DMS79 (cell line): ENCODE data around the gene CBY2.
"Not testable (repeated sequence)": the region's sequence is repeated elsewhere in the genome, so short reads cannot be mapped to it uniquely, and the experiment has no call there.

Source experiments
- DNase-seq: peaks from one replicate; lab custom pipeline; 2025; lab: John Stamatoyannopoulos, UW

CBY2 gene

GRCh38 chr13:45702088-45702487, at the start of gene CBY2:
Gene CBY2 (plus strand): TSS chr13:45702320. CDS start chr13:45702391, 71 bp downstream.
- no peak for DNase-seq

DNA sequence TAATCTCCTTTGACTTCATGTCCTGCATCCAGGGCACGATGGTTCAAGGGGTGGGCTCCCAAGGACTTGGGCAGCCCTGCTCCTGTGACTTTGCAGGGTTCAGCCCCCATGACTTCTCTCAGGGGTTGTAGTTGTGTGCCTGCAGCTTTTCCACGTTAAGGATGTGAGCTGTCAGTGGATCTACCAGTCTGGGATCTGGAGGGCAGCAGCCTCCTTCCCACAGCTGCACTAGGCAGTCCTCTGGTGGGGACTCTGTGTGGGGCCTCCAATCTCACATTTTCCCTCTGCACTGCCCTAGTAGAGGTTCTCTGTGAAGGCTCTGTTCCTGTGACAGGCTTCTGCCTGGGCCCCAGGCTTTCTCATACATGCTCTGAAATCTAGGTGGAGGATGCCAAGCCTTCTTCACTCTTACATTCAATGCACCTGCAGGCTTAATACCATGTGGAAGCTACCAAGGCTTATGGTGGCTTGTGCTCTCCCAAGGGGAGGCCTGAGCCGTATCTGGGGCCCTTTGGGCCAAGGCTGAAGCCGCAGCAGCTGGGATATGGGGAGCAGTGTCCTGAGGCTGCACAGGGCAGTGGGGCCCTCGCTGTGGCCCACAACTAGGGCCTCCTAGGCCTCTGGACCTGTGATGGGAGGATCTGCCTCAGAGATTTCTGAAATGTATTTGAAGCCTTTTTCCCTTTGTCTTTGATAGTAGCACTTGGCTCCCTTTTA, 47.3 kb upstream of the CBY2 start:
- no peak for DNase-seq

- DNase-seq, result no peak
These were observed 43.4 kb upstream of the CBY2 start for GRCh38 chr13:45658586-45659235.

DNA sequence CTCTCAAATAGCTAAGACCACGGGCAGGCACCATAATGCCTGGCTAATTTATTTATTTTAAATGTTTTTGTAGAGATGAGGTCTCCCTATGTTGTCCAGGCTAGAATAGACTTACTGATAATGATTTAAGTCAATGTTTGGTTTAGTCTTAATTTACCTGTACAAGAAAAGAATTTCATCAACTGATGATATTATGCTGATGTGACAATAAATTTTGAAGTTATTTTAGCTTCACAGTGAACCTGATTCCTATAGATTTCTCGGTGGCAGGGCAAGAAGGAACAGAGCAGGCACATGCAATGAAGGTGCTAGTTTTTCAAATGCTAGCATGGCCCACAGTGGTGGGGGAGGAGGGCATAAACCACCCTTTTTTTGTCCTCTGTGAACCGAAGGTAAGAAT, 42.6 kb upstream of the CBY2 start:
- DNase-seq, result no peak

DNA sequence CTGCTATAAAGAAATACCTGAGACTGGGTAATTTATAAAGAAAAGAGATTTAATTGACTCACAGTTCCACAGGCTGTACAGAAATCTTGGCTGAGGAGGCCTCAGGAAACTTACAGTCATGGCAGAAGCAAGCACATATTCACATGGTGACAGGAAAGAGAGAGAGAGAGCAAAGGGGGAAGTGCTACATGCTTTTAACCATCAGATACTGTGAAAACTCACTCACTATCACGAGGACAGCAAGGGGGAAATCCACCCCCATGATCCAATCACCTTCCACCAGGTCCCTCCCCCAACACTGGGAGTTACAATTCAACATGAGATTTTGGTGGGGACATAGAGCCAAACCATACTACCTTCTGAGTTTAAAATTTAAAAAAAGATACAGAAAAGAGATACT, 41.7 kb upstream of the CBY2 start:
- not testable (repeated sequence) for DNase-seq

- DNase-seq, result no peak
These were observed 40.0 kb upstream of the CBY2 start for GRCh38 chr13:45662162-45662561.

DNA sequence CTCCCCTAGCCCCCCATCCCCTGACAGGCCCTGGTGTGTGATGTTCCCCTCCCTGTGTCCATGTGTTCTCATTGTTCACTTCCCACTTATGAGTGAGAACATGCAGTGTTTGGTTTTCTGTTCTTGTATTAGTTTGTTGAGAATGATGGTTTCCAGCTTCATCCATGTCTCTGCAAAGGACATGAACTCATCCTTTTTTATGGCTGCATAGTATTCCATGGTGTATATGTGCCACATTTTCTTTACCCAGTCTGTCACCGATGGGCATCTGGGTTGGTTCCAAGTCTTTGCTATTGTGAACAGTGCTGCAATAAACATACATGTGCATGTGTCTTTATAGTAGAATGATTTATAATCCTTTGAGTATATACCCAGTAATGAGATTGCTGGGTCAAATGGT, 39.2 kb upstream of the CBY2 start:
- not testable (repeated sequence) for DNase-seq

DNA sequence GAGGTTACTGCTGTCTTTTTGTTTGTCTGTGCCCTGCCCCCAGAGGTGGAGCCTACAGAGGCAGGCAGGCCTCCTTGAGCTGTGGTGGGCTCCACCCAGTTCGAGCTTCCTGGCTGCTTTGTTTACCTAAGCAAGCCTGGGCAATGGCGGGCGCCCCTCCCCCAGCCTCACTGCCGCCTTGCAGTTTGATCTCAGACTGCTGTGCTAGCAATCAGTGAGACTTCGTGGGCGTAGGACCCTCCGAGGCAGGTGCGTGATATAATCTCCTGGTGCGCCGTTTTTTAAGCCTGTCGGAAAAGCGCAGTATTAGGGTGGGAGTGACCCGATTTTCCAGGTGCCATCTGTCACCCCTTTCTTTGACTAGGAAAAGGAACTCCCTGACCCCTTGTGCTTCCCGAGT, 32.5 kb upstream of the CBY2 start:
- not testable (repeated sequence) for DNase-seq

DNA sequence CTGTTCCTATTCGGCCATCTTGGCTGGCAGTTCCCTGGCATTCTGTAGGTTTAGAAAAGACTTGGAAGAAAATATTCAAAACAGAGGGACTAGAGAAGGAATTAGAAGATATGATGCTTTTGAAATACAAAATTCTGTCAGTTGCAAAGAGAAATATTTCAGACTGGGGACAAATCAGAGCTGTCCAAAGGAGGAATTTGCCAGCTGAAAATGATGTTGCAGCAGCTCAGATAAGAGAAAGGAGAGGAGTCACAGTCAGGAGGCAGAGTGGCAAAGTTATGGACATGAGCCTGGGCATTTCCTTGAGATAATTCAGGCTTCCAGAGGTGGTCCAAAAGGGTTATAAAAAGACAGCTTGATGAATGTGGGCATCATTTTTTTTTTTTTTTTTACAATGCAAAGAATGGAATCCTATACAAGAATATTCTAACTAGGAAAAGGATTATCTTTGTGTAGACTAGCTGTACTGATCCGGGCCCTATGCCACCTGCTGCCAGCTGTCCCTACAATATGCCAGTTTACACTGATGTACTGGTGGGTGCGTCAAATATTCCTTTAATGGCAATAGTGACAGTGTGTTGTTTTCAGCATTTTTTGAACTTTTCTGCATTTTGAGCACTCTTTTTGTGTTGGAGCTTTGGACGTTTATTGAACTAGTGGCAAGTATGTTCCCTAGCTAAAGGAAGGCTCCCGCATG, 31.8 kb upstream of the CBY2 start:
- DNase-seq, result no peak

GRCh38 chr13:45674908-45675307, 27.2 kb upstream of the CBY2 start:
- peak; percentile 19 for DNase-seq

DNA sequence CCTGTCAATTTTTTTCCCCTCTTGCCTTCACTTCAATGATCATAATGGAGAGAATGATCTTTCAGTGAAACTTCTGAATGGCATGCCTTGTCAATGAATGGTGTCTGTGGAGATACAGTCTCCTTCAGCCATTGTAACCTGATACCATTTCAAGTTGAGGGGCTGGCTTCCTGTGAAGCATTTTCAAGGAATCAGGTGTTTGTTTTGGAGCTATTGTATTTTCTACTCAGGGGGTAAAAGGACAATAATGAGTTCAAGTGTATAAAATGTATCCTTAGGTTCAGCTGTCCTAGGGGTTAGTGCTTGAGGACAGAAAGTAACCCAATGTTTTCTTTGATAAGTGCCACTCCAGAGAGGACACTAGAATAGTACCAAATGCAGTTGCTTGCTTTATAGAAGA, 23.8 kb upstream of the CBY2 start:
- peak; percentile 49 for DNase-seq

DNA sequence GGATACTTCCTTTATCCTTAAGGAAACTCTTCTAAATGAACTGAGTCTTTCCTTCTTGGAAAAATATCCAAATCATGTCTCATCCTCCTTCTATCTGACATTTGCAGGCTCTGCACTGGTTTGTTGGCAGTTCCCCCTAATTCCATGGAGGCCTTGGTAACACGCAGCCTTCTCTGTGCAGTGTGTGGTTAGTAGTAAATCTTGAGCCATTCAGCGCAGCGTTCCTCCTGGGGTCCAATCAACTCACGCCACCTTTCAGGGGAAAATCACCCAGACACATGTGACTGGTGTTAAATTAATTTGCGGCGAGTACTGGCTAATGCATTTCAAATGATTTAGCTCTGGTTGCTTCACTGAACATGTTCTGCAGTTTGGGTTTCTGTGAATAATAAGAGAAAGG, 21.0 kb upstream of the CBY2 start:
- DNase-seq, result no peak

DNA sequence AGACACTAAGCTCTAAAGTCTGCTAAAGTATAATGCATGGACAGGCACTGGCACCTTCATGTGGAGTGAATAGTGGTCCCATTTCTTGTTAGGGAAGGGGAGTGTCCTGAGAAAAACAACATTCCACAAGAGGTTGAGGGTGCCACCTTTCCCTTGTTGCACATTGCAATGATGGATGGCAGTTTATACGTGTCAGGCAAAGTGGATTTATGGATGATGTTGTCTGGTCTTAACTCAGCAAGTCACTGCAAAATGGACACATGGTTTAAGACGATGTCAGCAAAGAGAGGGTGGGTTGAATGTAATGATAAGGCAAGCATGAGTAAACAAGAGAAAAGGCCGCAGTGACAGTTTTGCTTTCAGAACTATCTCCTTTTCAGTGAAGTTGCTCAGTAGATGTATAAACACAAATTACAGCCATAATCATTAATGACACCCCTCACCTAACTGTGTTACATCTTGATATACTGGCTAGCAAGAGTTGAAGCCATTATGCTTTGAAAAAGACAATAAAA, 19.6 kb upstream of the CBY2 start:
- DNase-seq, result no peak

GRCh38 chr13:45683701-45684100, 18.4 kb upstream of the CBY2 start:
- DNase-seq, result no peak

- DNase-seq, result no peak
These were observed 13.5 kb upstream of the CBY2 start for GRCh38 chr13:45688577-45688976.

DNA sequence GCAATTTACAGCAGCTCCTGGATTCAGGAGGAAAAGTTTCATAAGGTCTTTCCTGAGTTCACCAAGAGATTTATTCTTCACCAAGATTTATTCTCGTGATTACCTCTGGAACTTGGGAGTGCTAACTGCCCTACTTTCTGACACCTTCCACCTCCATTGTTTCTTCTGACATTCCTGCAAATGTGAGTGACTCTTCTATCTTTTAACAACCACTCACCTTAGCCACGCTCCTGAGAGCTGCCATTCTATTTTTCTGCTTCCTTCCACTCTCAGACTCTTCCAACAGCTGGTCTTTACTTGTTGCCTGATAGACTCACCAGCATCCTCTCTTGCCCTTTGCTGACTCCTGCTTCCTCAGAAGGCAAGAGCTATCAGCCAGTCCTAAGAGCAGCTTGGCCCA, 11.5 kb upstream of the CBY2 start:
- DNase-seq, result no peak

DNA sequence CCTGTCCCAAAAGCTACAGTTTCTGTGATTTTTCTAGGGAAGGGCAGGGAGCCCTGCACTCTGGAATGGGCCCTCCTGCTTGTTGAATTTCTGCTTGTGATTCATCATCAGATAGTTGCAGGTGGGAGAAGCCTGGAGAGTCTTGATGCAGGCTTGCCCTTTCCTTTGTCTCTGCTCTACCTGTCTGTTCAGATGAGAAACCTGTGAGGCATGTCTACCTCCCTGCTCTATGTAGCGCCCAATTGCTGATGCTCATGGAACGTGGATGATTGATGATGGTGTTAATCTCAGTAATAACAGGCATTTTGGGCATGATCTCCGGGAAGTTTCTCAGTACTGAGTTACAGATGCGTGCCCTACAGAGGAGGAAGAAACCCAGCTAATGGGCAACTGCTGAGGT, 10.9 kb upstream of the CBY2 start:
- no peak for DNase-seq

GRCh38 chr13:45691667-45692066, 10.5 kb upstream of the CBY2 start:
- no peak for DNase-seq

DNA sequence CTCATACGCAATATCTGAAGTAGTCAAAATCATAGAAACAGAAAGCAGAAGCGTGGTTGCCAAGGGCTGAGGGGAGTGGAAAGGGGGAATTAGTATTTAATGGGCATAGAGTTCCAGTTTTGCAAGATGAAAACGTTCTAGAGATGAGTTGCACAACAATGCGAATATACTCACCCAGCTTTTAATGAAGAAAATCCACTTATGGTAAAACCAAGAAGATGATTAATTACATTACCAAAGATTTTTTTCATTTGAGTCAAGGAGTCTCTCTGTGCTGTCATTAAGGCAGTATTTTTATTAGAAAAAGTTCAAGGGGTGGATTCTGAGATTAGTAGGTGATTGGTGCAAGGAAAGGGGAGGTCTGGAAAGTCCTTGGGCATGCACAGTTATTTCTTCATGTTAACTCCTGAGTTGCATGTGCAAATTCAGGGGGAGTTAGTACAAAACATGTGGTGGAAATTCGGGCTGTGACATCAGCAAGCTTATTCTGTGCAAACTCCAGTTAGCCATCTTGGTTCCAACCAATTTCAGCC, 6.9 kb upstream of the CBY2 start:
- DNase-seq, result no peak

- DNase-seq, result no peak
These were observed 5.4 kb upstream of the CBY2 start for GRCh38 chr13:45696610-45697226.

- DNase-seq, result no peak
These were observed 884 bp upstream of the CBY2 start for GRCh38 chr13:45700971-45701900.
